A172 (cell line): ENCODE results near the gene GRIP2. TPM values are rescaled to one million over a fixed set of nuclear protein-coding genes. Genes with fewer than 3 reads are reported as not detected.

Experiments used
- DNase-seq: peaks from one replicate; pipeline ENCODE4 v3.0.0-alpha.2; 2015; ENCODE audit warnings: low spot score
- total RNA-seq: library from RNA; depleted of rRNA; stranded (reverse); fragments of >200 nt; shearing (Covaris generic); gene quantifications from 2 replicates; pipeline ENCODE4 v1.2.3, GENCODE V29; 2014; rRNA removed

Gene GRIP2
- total RNA-seq: 0.10 TPM in 1 of 2 replicates, not detected in the other

GRCh38 chr3:14539742-14540491 is at the start of gene GRIP2:
Gene GRIP2 (minus strand): TSS chr3:14540342. CDS start chr3:14540308, 34 bp downstream.
- DNase-seq: no peak

- no peak for DNase-seq
Measured at GRCh38 chr3:14588425-14589112, 48.4 kb upstream of the GRIP2 start.

GRCh38 chr3:14587740-14588360 is 47.7 kb upstream of the GRIP2 start:
- peak; percentile 75 for DNase-seq

- no peak for DNase-seq
Measured at GRCh38 chr3:14586611-14587010, 46.5 kb upstream of the GRIP2 start.

- no peak for DNase-seq
Measured at GRCh38 chr3:14583548-14584091, 43.5 kb upstream of the GRIP2 start.

GRCh38 chr3:14582045-14582410 is 41.9 kb upstream of the GRIP2 start:
- DNase-seq: no peak

- DNase-seq: no peak
Measured at GRCh38 chr3:14581334-14582044, 41.3 kb upstream of the GRIP2 start.

- DNase-seq: no peak
Measured at GRCh38 chr3:14577897-14578296, 37.8 kb upstream of the GRIP2 start.

- DNase-seq: no peak
Measured at GRCh38 chr3:14576163-14576562, 36.0 kb upstream of the GRIP2 start.

GRCh38 chr3:14574183-14574582 is 34.0 kb upstream of the GRIP2 start:
- no peak for DNase-seq

- no peak for DNase-seq
Measured at GRCh38 chr3:14573706-14574105, 33.6 kb upstream of the GRIP2 start.

- DNase-seq: no peak
Measured at GRCh38 chr3:14570864-14571263, 30.7 kb upstream of the GRIP2 start.

GRCh38 chr3:14570089-14570488 is 29.9 kb upstream of the GRIP2 start:
- DNase-seq: no peak

GRCh38 chr3:14569474-14570000 is 29.4 kb upstream of the GRIP2 start:
- DNase-seq: no peak

- DNase-seq: no peak
Measured at GRCh38 chr3:14568269-14568668, 28.1 kb upstream of the GRIP2 start.

- DNase-seq: no peak
Measured at GRCh38 chr3:14566812-14567211, 26.7 kb upstream of the GRIP2 start.

- DNase-seq: peak; percentile 87
Measured at GRCh38 chr3:14565868-14566588, 25.9 kb upstream of the GRIP2 start.

GRCh38 chr3:14564741-14565140 is 24.6 kb upstream of the GRIP2 start:
- DNase-seq: no peak

- no peak for DNase-seq
Measured at GRCh38 chr3:14563946-14564539, 23.9 kb upstream of the GRIP2 start.

- DNase-seq: no peak
Measured at GRCh38 chr3:14562121-14562890, 22.2 kb upstream of the GRIP2 start.
